ENCODE data around the gene TENT4B. TPM values are rescaled to one million over a fixed set of nuclear protein-coding genes. Genes with fewer than 3 reads are reported as not detected.

Gene TENT4B
- total RNA-seq, 1 experiment from 2014 or later, result 13.0 TPM

- no peak overlapping the region for H4K8ac ChIP-seq (replicated peaks; ENCODE audit: insufficient read length, low read depth, low read length)
- no peaks in the 10 kb centered on the region for H3K79me1 ChIP-seq (ENCODE audit: insufficient read depth, low read depth, low read length, poor library complexity, severe bottlenecking)
- no peak overlapping the region for H3K23ac ChIP-seq (ENCODE audit: insufficient read length, low read depth, low read length)
- H2AFZ ChIP-seq (ENCODE audit: low read length), result no peak overlapping the region
- no peak overlapping the region for H4K91ac ChIP-seq (ENCODE audit: insufficient read length, low read depth, low read length)
- H2AK5ac ChIP-seq (ENCODE audit: insufficient read length, low read length), result no peak overlapping the region
- Mint-ChIP-seq H3K4me3 (no peak overlapping the region), H3K36me3 (ENCODE audit: insufficient read depth in 1 of 3, low read depth in 3 of 3) (peaks cover 12 to 39% (median 35%) of the 10 kb centered on the region in 3 experiments; a peak in 6 of 7 replicates), H3K9me3 (no peaks in the 10 kb centered on the region), H3K27ac (no peak overlapping the region), H3K27me3 (ENCODE audit: low read depth) (no peaks in the 10 kb centered on the region), H3K4me1 (no peaks in the 10 kb centered on the region)
- no peak overlapping the region for H3K14ac ChIP-seq (ENCODE audit: insufficient read depth, low read length)
- no peaks in the 10 kb centered on the region for H3K4me1 ChIP-seq (ENCODE audit: insufficient read depth, low read length)
- H2BK5ac ChIP-seq (ENCODE audit: insufficient read length, low read length), result no peak overlapping the region
- TF ChIP-seq, protein P1, sequence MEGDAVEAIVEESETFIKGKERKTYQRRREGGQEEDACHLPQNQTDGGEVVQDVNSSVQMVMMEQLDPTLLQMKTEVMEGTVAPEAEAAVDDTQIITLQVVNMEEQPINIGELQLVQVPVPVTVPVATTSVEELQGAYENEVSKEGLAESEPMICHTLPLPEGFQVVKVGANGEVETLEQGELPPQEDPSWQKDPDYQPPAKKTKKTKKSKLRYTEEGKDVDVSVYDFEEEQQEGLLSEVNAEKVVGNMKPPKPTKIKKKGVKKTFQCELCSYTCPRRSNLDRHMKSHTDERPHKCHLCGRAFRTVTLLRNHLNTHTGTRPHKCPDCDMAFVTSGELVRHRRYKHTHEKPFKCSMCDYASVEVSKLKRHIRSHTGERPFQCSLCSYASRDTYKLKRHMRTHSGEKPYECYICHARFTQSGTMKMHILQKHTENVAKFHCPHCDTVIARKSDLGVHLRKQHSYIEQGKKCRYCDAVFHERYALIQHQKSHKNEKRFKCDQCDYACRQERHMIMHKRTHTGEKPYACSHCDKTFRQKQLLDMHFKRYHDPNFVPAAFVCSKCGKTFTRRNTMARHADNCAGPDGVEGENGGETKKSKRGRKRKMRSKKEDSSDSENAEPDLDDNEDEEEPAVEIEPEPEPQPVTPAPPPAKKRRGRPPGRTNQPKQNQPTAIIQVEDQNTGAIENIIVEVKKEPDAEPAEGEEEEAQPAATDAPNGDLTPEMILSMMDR (conservative IDR thresholded peaks at IDR 0.05), result no peak
- no peak overlapping the region for H4K5ac ChIP-seq (ENCODE audit: insufficient read length, low read depth, low read length)
- H3K27me3 ChIP-seq (ENCODE audit: insufficient read depth, low read length), result no peaks in the 10 kb centered on the region
- no peak overlapping the region for H3K9ac ChIP-seq (ENCODE audit: extremely low read depth, insufficient read length, low read length)
- H3T11ph ChIP-seq (ENCODE audit: low read length), result no peak overlapping the region
- H3K4ac ChIP-seq (ENCODE audit: low read depth, low read length), result no peak overlapping the region
- H3K23me2 ChIP-seq (ENCODE audit: insufficient read length, low read depth, low read length, poor library complexity, severe bottlenecking), result no peaks in the 10 kb centered on the region
- no CpG with 5 or more reads among the region's 8 CpGs for WGBS (ENCODE audit: extremely low coverage, insufficient read length, low lambda C conversion rate)
- no peak for DNase-seq
- no peak overlapping the region for H3K56ac ChIP-seq (ENCODE audit: insufficient read length, low read depth, low read length)
- H3K18ac ChIP-seq (ENCODE audit: insufficient read length, low read depth, low read length), result no peak overlapping the region
- H2BK120ac ChIP-seq (ENCODE audit: low read depth, low read length, poor library complexity, severe bottlenecking), result no peak overlapping the region
- no peaks in the 10 kb centered on the region for H3K9me3 ChIP-seq (ENCODE audit: control insufficient read depth, low read depth, low read length)
- no peak overlapping the region for H2BK20ac ChIP-seq (ENCODE audit: low read depth, low read length, poor library complexity, severe bottlenecking)
- H3K79me2 ChIP-seq (ENCODE audit: insufficient read depth, low read length), result no peaks in the 10 kb centered on the region
- no peak overlapping the region for H3K4me2 ChIP-seq (ENCODE audit: insufficient read depth, insufficient read length, low read length)
- no peaks in the 10 kb centered on the region for H4K20me1 ChIP-seq (ENCODE audit: control insufficient read depth, insufficient read depth, insufficient read length)
- no peak overlapping the region for H2BK15ac ChIP-seq (ENCODE audit: low read depth, low read length)
- no peak overlapping the region for H3K27ac ChIP-seq (ENCODE audit: insufficient read length, low read depth, low read length)
- no peak overlapping the region for H2BK12ac ChIP-seq (ENCODE audit: insufficient read length, low read depth, low read length)
Observed at GRCh38 chr16:50227665-50228064, 74.6 kb downstream of the TENT4B start.
